Prostate gland (tissue), 2 donors: ENCODE data around the gene KREMEN1. TPM values are rescaled to one million over a fixed set of nuclear protein-coding genes. Genes with fewer than 3 reads are reported as not detected.
A peak's percentile ranks its signal among the peaks of the same experiment; 100 is the strongest.

Experiments
- DNase-seq: peaks from one replicate; pipeline ENCODE4 v3.0.0-alpha.2; 2019; ENCODE audit warnings: low spot score
- H3K27ac ChIP-seq, 2 donors: fragments of 200-600 bp; sonication (generic); 2 replicates each; pipeline ENCODE4 v1.5.1; 2017 to 2019
- H3K27me3 ChIP-seq: fragments of 200-600 bp; sonication (generic); replicated peaks from 2 replicates; pipeline ENCODE4 v1.5.1; 2019; ENCODE audit not compliant: insufficient read depth
- H3K36me3 ChIP-seq, 2 donors: fragments of 200-600 bp; sonication (generic); 1 replicate in 1 of 2; 2 replicates in 1 of 2; pipeline versions ENCODE4 v1.5.1 to v1.8.1; 2017 to 2019
- H3K4me1 ChIP-seq: fragments of 200-600 bp; sonication (generic); replicated peaks from 2 replicates; pipeline ENCODE4 v1.5.1; 2019
- H3K4me3 ChIP-seq, 2 donors: fragments of 200-600 bp; sonication (generic); 2 replicates each; pipeline ENCODE4 v1.5.1; 2017 to 2019
- H3K9me3 ChIP-seq: fragments of 200-600 bp; sonication (generic); 2 replicates; pipeline ENCODE4 v1.5.1; 2017
- CTCF ChIP-seq, 4 experiments: fragments of 200-600 bp in 2 of 4; fragments of 450-650 bp in 2 of 4; sonication (generic) in 2 of 4; IDR thresholded peaks; 1 replicate in 3 of 4; 2 replicates in 1 of 4; pipeline ENCODE4 v1.5.1; 2016 to 2019; ENCODE audit warnings: antibody characterized with exemption in 4 of 4, mild to moderate bottlenecking in 2 of 4, moderate library complexity in 2 of 4
- POLR2A ChIP-seq: fragments of 450-650 bp; IDR thresholded peaks from one replicate; pipeline ENCODE4 v1.6.1; 2016; ENCODE audit warnings: antibody characterized with exemption, mild to moderate bottlenecking
- POLR2AphosphoS5 ChIP-seq: sonication (generic); formaldehyde crosslinking; IDR thresholded peaks from one replicate; pipeline ENCODE4 v1.6.1; 2017; ENCODE audit warnings: antibody characterized with exemption
- WGBS: methylation state at CpG from one replicate; pipeline ENCODE4 v1.1.5; 2018; 5-methylcytosine and 5-hydroxymethylcytosine counted together
- intact Hi-C: fragments of 100-400 bp; cut with DNase I; formaldehyde crosslinking; loops from one replicate; pipeline ENCODE4 v1.14.2; 2022
- total RNA-seq, 2 donors: library from RNA; depleted of rRNA; stranded (reverse); fragments of >200 nt; gene quantifications; one replicate each; pipeline ENCODE4 v1.1.0, GENCODE V29; 2016

KREMEN1 gene
- total RNA-seq, 2 donors from 2014 or later, result 19.3 to 49.0 TPM

- 87% methylated on average over 1 of the region's 1 CpG for WGBS
- intact Hi-C loops, result no loop called here
- no peak for DNase-seq
- H3K4me3 ChIP-seq, result no peak overlapping the region
- no peaks in the 10 kb centered on the region for H3K27me3 ChIP-seq
- H3K4me1 ChIP-seq, result peaks cover 4% of the 10 kb centered on the region
- no peaks in the 10 kb centered on the region for H3K9me3 ChIP-seq
- H3K36me3 ChIP-seq, result no peaks in the 10 kb centered on the region
- TF ChIP-seq POLR2AphosphoS5, result no peak
- no peak for TF ChIP-seq POLR2A
- TF ChIP-seq CTCF (IDR thresholded peaks at IDR 0.05), result no peak
- peak overlapping the region in 1 of 2 donors; percentile 18 for H3K27ac ChIP-seq
Observed at GRCh38 chr22:29093030-29093429, 20.2 kb downstream of the KREMEN1 start.

- H3K27me3 ChIP-seq, result no peaks in the 10 kb centered on the region
- TF ChIP-seq POLR2A (no peak), POLR2AphosphoS5 (peak; percentile 42), CTCF (IDR thresholded peaks at IDR 0.05) (no peak)
- no peak for DNase-seq
- 46% methylated on average over 4 of the region's 4 CpGs for WGBS
- intact Hi-C loops, result no loop called here
- H3K36me3 ChIP-seq, result no peaks in the 10 kb centered on the region
- no peak overlapping the region for H3K4me3 ChIP-seq
- H3K9me3 ChIP-seq, result no peaks in the 10 kb centered on the region
- H3K27ac ChIP-seq, result peak overlapping the region; percentile 18 to 63
- H3K4me1 ChIP-seq, result peaks cover 4% of the 10 kb centered on the region
Observed at GRCh38 chr22:29093501-29094300, 20.9 kb downstream of the KREMEN1 start.

GRCh38 chr22:29095459-29095858, 22.6 kb downstream of the KREMEN1 start:
- no peak for DNase-seq
- TF ChIP-seq POLR2AphosphoS5, result no peak
- Histone ChIP-seq H3K27ac (no peak overlapping the region), H3K4me1 (peaks cover 4% of the 10 kb centered on the region), H3K9me3 (no peaks in the 10 kb centered on the region), H3K4me3 (no peak overlapping the region), H3K36me3 (no peaks in the 10 kb centered on the region), H3K27me3 (no peaks in the 10 kb centered on the region)
- WGBS, result 90% methylated on average over 2 of the region's 2 CpGs
- intact Hi-C loops, result no loop called here

- WGBS, result 50% methylated on average over 13 of the region's 13 CpGs
- Histone ChIP-seq H3K9me3 (no peaks in the 10 kb centered on the region), H3K4me1 (peaks cover 4% of the 10 kb centered on the region), H3K4me3 (no peak overlapping the region), H3K27ac (peak overlapping the region; percentile 63 to 68), H3K27me3 (no peaks in the 10 kb centered on the region), H3K36me3 (no peaks in the 10 kb centered on the region)
- intact Hi-C loops, result no loop called here
- DNase-seq, result peak; percentile 46
- TF ChIP-seq POLR2AphosphoS5, result peak; percentile 67
- no peak for TF ChIP-seq POLR2A
- TF ChIP-seq CTCF (IDR thresholded peaks at IDR 0.05), result no peak
Observed at GRCh38 chr22:29096736-29097669, 24.2 kb downstream of the KREMEN1 start.

GRCh38 chr22:29098296-29098695, 25.5 kb downstream of the KREMEN1 start:
- Histone ChIP-seq H3K27me3 (no peaks in the 10 kb centered on the region), H3K4me1 (peaks cover 4% of the 10 kb centered on the region), H3K27ac (no peak overlapping the region), H3K9me3 (no peaks in the 10 kb centered on the region), H3K4me3 (no peak overlapping the region), H3K36me3 (no peaks in the 10 kb centered on the region)
- 97% methylated on average over 2 of the region's 2 CpGs for WGBS
- intact Hi-C loops, result no loop called here
- DNase-seq, result no peak
- TF ChIP-seq CTCF (IDR thresholded peaks at IDR 0.05) (no peak), POLR2A (no peak), POLR2AphosphoS5 (no peak)
